HG03097 (cell line): ENCODE data around the gene DPP8.

Experiments used
- ATAC-seq: cut with Tn5 transposase; IDR thresholded peaks from one replicate; pipeline ENCODE4 v1.9.1; 2021; ENCODE audit not compliant: unreplicated experiment, low FRiP score

The DPP8 gene

GRCh38 chr15:65434201-65434600 lies 83.3 kb downstream of the DPP8 start:
- no peak for ATAC-seq

DNA sequence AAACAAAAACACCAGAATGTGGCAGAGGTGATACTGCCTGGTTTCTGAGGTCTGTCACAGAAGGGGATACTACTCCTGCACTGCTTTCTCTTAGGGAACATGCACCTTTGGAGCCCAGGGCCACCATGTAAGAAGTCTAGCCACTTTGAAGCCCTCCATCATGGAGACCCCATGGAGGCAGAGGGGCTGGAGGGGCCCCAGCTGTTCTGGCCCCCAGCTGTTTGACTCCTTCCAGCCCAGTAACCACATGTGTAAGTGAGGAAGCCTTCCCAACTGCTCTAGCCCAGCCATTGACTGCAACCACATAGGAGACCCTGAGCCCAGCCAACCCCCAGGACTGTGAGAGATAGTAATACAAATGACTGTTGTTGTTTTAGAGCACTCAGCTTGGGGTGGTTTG lies 85.8 kb downstream of the DPP8 start:
- ATAC-seq, result no peak

- ATAC-seq, result no peak
These were observed 91.2 kb downstream of the DPP8 start for GRCh38 chr15:65426216-65426853.

GRCh38 chr15:65424683-65425082 lies 92.8 kb downstream of the DPP8 start:
- ATAC-seq, result no peak

GRCh38 chr15:65423976-65424679 lies 93.4 kb downstream of the DPP8 start:
- ATAC-seq, result no peak

DNA sequence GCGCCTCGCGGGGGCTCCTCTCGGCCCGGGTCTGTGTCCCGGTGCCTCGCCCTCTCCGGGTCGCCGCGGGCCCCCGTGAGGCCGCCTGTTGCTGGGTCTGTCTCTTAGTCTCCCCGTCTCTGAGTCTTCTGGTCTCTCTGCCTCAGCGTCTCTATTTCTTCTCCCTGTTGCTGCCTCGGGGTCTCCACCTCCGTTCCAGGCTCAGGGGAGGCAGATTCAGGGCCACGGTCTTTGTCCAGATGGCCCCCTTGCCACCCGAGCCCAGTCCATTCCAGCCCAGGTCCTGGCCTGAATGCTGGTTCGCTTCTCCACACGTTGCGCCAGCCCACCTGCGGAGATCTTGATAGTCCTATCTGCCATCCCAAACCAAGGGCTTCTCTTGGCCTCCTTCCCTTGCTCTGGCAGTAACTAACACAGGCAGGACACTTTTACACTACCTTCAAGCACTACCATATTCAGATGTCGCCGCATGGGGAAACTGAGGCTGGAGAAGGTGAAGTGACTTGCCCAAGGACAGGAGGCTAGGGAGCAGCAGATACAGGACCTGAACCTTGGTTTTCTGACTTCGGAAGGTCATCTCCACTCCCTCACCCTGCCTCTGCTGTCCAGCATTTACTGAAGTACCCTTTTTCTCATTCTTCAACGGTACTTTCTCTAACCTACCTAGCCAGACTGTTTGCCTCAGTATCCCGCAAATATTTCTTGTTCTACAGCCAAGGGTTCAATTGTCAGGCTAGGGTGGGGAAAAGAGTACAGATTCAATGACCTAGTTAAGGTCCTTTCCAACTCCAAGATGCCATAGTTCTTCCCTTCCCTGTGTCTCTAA lies 94.1 kb downstream of the DPP8 start:
- no peak for ATAC-seq

- no peak for ATAC-seq
These were observed 95.9 kb downstream of the DPP8 start for GRCh38 chr15:65421360-65422215.

DNA sequence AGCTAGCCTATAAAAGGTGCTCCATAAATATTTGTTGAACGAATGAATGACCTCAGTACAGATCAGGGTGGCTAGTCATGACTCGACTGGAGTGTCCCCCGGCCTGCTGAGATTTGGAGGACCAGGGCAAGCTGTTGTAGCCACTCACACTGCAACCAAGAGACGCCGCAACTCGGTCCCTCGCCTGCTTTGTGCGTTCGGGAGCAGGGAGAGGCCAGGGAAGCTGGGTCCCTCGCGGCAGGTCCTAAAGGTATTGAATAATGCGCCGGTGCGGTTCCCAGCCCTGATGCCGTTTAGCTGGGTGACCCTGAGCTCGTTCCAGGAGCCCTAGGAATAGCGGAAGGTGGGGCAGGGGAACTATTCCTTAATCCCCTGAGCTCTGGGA lies 96.5 kb downstream of the DPP8 start:
- ATAC-seq, result no peak

DNA sequence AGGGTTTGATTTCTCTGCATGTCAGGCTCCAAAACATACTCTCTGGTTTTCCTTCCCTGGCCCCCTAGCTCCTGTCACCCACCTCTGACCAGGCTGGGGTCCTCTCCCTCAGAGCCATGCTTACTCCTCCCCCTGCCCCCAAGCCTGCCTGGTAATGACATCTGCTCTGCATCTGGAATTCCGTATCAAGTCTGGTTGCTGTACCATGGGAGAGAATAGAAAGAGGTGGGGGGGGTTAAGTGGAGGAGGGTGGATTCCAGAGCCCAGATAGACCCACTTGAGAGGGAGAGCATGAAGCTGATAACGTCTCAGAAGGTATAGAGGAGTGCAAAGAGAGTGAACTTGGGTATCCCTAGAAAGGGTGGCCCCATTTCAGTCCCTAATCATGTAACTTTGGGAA lies 98.9 kb downstream of the DPP8 start:
- no peak for ATAC-seq

DNA sequence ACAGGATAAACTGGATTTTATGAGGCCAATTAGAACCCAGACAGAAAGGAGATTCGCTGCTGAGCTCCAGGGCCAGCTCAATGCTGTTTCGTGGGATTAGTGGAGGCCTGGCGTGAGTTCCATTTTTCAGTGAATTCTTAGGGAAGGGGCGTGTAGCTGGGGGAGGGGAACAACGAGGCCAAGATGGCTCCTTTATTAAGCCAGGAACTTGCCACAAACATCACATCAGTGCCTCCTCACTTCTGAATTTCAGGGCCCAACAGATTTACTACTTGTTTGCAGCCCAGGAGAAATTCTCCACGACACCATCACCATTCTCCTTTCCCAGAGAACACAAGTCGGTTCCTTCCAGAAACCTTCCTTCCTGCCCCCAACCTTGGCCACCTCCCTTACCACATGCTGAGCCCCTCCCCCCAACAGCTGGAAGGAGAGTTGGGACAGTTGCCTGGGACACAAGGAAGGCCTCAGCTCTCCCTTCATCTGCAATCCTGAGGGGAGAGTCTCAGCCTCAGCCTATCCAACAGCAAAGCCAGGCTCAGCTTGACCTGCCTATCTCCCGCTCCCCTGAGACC lies 100.6 kb downstream of the DPP8 start:
- no peak for ATAC-seq

GRCh38 chr15:65414841-65415621 lies 102.5 kb downstream of the DPP8 start:
- ATAC-seq, result no peak

DNA sequence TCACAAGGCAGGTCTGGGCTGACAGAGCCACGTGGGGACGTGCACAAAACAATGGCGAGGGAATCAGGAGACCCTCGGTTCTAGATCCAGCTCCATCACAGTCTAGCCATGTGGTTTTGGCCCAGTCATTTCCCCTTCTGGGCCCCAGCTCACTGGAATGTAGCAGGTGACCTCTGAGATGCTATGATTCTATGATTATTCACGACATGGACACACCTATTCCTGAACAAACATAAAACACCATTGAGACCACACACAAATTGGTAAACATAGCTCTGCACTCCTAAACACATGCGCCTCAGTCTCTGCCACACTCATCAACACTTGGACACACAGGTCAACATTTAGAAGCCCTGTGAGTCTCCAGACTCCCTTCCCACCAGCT lies 103.7 kb downstream of the DPP8 start:
- no peak for ATAC-seq

- ATAC-seq, result no peak
These were observed 104.3 kb downstream of the DPP8 start for GRCh38 chr15:65413051-65413759.

DNA sequence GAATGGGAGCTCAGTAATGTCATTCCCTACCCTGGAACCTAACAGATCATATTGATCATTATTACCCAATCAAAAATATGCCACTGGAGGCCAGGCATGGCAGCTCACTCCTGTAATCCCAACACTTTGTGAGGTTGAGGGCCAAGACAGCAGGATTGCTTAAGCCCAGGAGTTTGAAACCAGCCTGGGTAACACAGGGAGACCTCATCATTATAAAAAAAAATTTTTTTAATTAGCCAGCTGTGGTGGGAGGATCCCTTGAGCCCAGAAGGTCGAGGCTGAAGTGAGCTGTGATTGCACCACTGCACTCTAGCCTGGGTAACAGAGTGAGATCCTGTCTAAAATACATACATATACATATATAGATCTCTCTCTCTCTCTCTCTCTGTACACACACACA lies 104.9 kb downstream of the DPP8 start:
- ATAC-seq, result no peak

GRCh38 chr15:65411465-65412071 lies 105.9 kb downstream of the DPP8 start:
- ATAC-seq, result no peak

- ATAC-seq, result no peak
These were observed 106.5 kb downstream of the DPP8 start for GRCh38 chr15:65410972-65411371.

- no peak for ATAC-seq
These were observed 107.5 kb downstream of the DPP8 start for GRCh38 chr15:65410036-65410435.

DNA sequence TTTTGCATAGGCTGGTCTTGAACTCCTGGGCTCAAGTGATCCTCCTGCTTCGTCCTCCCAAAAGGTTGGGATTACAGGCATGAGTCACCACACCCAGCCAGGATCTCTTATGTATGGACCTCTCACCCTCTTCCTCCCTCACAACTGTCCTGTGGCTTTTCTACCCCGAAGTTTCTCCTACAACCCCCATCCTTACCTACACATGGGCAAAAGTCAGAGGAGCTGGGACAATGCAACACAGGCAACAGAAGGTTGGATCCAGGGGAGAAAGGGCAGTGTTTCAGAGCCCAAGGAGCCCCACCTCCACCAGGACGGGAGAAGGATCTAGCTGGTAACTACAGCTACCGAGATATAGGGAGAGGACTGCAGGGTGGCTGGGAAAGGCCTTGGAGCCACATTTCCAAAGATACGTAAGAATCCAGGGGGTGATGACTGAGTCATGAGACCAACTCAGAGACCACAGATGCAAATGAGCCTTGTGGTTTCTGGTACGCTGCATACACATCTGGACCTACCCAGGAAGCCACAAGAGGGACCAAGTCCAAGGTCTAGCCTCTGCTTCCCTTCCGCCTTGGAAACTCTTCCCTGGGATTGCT lies 108.4 kb downstream of the DPP8 start:
- no peak for ATAC-seq
